Activated naive CD8-positive, alpha-beta T cell treated with anti-CD3 and anti-CD28 coated beads, Interleukin-2, amount 50 U/mL, for 24 hours (primary cell): ENCODE results near the gene VPS13D.
A peak's percentile ranks its signal among the peaks of the same experiment; 100 is the strongest.

Experiments
- ATAC-seq: fragments of 150-1000 bp; cut with Tn5 transposase; one replicate; pipeline ENCODE4 v1.10.0; 2021
- DNase-seq: peaks from one replicate; pipeline ENCODE4 v3.0.0; 2021
- H3K27ac Mint-ChIP-seq: one replicate; pipeline ENCODE4 v1.8.0; 2021; ENCODE audit warnings: mild to moderate bottlenecking, mixed read lengths
- H3K27me3 Mint-ChIP-seq: one replicate; pipeline ENCODE4 v1.8.0; 2021; ENCODE audit warnings: mixed read lengths
- H3K36me3 Mint-ChIP-seq: one replicate; pipeline ENCODE4 v1.8.0; 2021; ENCODE audit warnings: low read depth, mixed read lengths
- H3K4me1 Mint-ChIP-seq: one replicate; pipeline ENCODE4 v1.8.0; 2021; ENCODE audit warnings: mixed read lengths
- H3K4me3 Mint-ChIP-seq: one replicate; pipeline ENCODE4 v1.8.0; 2021; ENCODE audit warnings: mild to moderate bottlenecking, moderate library complexity, mixed read lengths
- H3K9me3 Mint-ChIP-seq: one replicate; pipeline ENCODE4 v1.8.0; 2021; ENCODE audit warnings: mixed read lengths

VPS13D gene

GRCh38 chr1:12553963-12554362 lies 324.1 kb downstream of the VPS13D start:
- no peak overlapping the region for H3K27ac Mint-ChIP-seq

GRCh38 chr1:12554521-12555305 lies 324.9 kb downstream of the VPS13D start:
- ATAC-seq: no peak
- Mint-ChIP-seq H3K4me3 (no peak overlapping the region), H3K36me3 (no peaks in the 10 kb centered on the region), H3K9me3 (no peaks in the 10 kb centered on the region), H3K4me1 (peaks cover 6% of the 10 kb centered on the region), H3K27ac (no peak overlapping the region), H3K27me3 (no peaks in the 10 kb centered on the region)
- no peak for DNase-seq

More at GRCh38 chr1:12553963-12554362, 324.1 kb downstream of the VPS13D start:
- no peak overlapping the region for H3K4me3 Mint-ChIP-seq
- H3K36me3 Mint-ChIP-seq: no peaks in the 10 kb centered on the region
- DNase-seq: no peak
- H3K27me3 Mint-ChIP-seq: no peaks in the 10 kb centered on the region
- no peaks in the 10 kb centered on the region for H3K9me3 Mint-ChIP-seq
- ATAC-seq: peak; percentile 20
- H3K4me1 Mint-ChIP-seq: peaks cover 8% of the 10 kb centered on the region

GRCh38 chr1:12555411-12556367 lies 325.9 kb downstream of the VPS13D start:
- Mint-ChIP-seq H3K36me3 (no peaks in the 10 kb centered on the region), H3K4me3 (no peak overlapping the region), H3K27me3 (no peaks in the 10 kb centered on the region), H3K9me3 (no peaks in the 10 kb centered on the region), H3K27ac (no peak overlapping the region), H3K4me1 (peaks cover 3% of the 10 kb centered on the region)
- DNase-seq (no peak), ATAC-seq (no peak)

- Mint-ChIP-seq H3K4me1 (peaks cover 3% of the 10 kb centered on the region), H3K27me3 (no peaks in the 10 kb centered on the region), H3K9me3 (no peaks in the 10 kb centered on the region), H3K36me3 (no peaks in the 10 kb centered on the region), H3K27ac (no peak overlapping the region), H3K4me3 (no peak overlapping the region)
- DNase-seq (no peak), ATAC-seq (no peak)
Observed at GRCh38 chr1:12556368-12556930, 326.6 kb downstream of the VPS13D start.

GRCh38 chr1:12556957-12557935 lies 327.4 kb downstream of the VPS13D start:
- Mint-ChIP-seq H3K27ac (no peak overlapping the region), H3K4me3 (no peak overlapping the region), H3K27me3 (no peaks in the 10 kb centered on the region), H3K4me1 (peaks cover 3% of the 10 kb centered on the region), H3K36me3 (no peaks in the 10 kb centered on the region), H3K9me3 (peaks cover 2% of the 10 kb centered on the region)
- DNase-seq (no peak), ATAC-seq (no peak)

GRCh38 chr1:12561121-12561520 lies 331.3 kb downstream of the VPS13D start:
- Mint-ChIP-seq H3K4me1 (peaks cover 3% of the 10 kb centered on the region), H3K4me3 (no peak overlapping the region), H3K27ac (no peak overlapping the region), H3K27me3 (no peaks in the 10 kb centered on the region), H3K9me3 (peaks cover 23% of the 10 kb centered on the region), H3K36me3 (peaks cover 22% of the 10 kb centered on the region)
- ATAC-seq (no peak), DNase-seq (no peak)
